HepG2 (cell line): ENCODE measurements around the gene ME2. TPM values are rescaled to one million over a fixed set of nuclear protein-coding genes. Genes with fewer than 3 reads are reported as not detected.

Source experiments
- AKNA ChIP-seq: sonication (generic); formaldehyde crosslinking; IDR thresholded peaks from 2 replicates; pipeline ENCODE4 v1.4.0; 2020; ENCODE audit warnings: missing genetic modification reagents, borderline replicate concordance
- CREB1 ChIP-seq, 2 experiments: fragments of 450-650 bp in 1 of 2; IDR thresholded peaks; 2 replicates each; pipeline ENCODE4 v1.6.1; 2016 to 2017; ENCODE audit warnings: control low read depth in 1 of 2, mild to moderate bottlenecking in 1 of 2, missing compliant biosample characterization in 1 of 2, missing genetic modification characterization in 1 of 2
- EHMT2 ChIP-seq: fragments of 200-600 bp; sonication (generic); IDR thresholded peaks from 2 replicates; pipeline ENCODE4 v1.7.0; 2017; ENCODE audit warnings: antibody characterized with exemption, low read depth, low read length, borderline replicate concordance
- FOXA1 ChIP-seq, 2 experiments: fragments of 450-650 bp in 1 of 2; sonication (generic) in 1 of 2; formaldehyde crosslinking in 1 of 2; IDR thresholded peaks; 2 replicates each; pipeline versions ENCODE4 v1.4.0 to v1.6.1; 2016 to 2020; ENCODE audit warnings: missing genetic modification reagents in 1 of 2
- GATAD2A ChIP-seq: IDR thresholded peaks from 2 replicates; pipeline ENCODE4 v1.6.1; 2016
- HHEX ChIP-seq: IDR thresholded peaks from 2 replicates; pipeline ENCODE4 v1.6.1; 2016; ENCODE audit warnings: control low read depth
- HMG20A ChIP-seq: IDR thresholded peaks from 2 replicates; pipeline ENCODE4 v1.6.1; 2016; ENCODE audit warnings: borderline replicate concordance
- HNF4G ChIP-seq, 2 experiments: sonication (generic) in 1 of 2; formaldehyde crosslinking in 1 of 2; IDR thresholded peaks; 2 replicates each; pipeline versions ENCODE4 v1.4.0 to v1.6.1; 2011 to 2020; ENCODE audit warnings: borderline replicate concordance in 2 of 2, low read depth in 2 of 2, mild to moderate bottlenecking in 2 of 2, low read length in 1 of 2, missing genetic modification reagents in 1 of 2, moderate library complexity in 1 of 2
- JUN ChIP-seq: sonication (generic); formaldehyde crosslinking; IDR thresholded peaks from 2 replicates; pipeline ENCODE4 v1.4.0; 2020; ENCODE audit warnings: mild to moderate bottlenecking, missing genetic modification reagents
- JUNB ChIP-seq: sonication (generic); formaldehyde crosslinking; IDR thresholded peaks from 2 replicates; pipeline ENCODE4 v1.8.0; 2022; ENCODE audit warnings: missing genetic modification reagents, mild to moderate bottlenecking, borderline replicate concordance
- MIER2 ChIP-seq: IDR thresholded peaks from 2 replicates; pipeline ENCODE4 v1.6.1; 2016; ENCODE audit warnings: missing biosample characterization, missing genetic modification reagents
- PHF21A ChIP-seq: sonication (generic); formaldehyde crosslinking; IDR thresholded peaks from 2 replicates; pipeline ENCODE4 v1.5.0; 2020; ENCODE audit warnings: mild to moderate bottlenecking, missing genetic modification reagents
- SMARCC2 ChIP-seq: fragments of 450-650 bp; IDR thresholded peaks from 2 replicates; pipeline ENCODE4 v1.6.1; 2017; ENCODE audit warnings: antibody characterized with exemption, mild to moderate bottlenecking
- SMC3 ChIP-seq: IDR thresholded peaks from 2 replicates; pipeline ENCODE4 v1.6.1; 2011; ENCODE audit warnings: low read length, improper control_type of control experiment
- SOX6 ChIP-seq, 2 experiments: fragments of 450-650 bp in 1 of 2; sonication (generic) in 1 of 2; formaldehyde crosslinking in 1 of 2; IDR thresholded peaks; 2 replicates each; pipeline versions ENCODE4 v1.4.0 to v1.6.1; 2017 to 2020; ENCODE audit warnings: antibody characterized with exemption in 1 of 2, mild to moderate bottlenecking in 1 of 2, missing genetic modification reagents in 1 of 2
- THAP11 ChIP-seq: IDR thresholded peaks from 2 replicates; pipeline ENCODE4 v1.6.1; 2016; ENCODE audit warnings: missing biosample characterization, missing genetic modification reagents
- ZNF749 ChIP-seq: sonication (generic); formaldehyde crosslinking; IDR thresholded peaks from 2 replicates; pipeline ENCODE4 v1.8.0; 2022; ENCODE audit warnings: mild to moderate bottlenecking, missing genetic modification reagents, moderate library complexity, borderline replicate concordance
- polyA plus RNA-seq, 8 experiments: library from polyadenylated mRNA; depleted of rRNA in 3 of 8; stranded (reverse) in 7 of 8; unstranded in 1 of 8; fragments of >200 nt; fragmentation: Illumina TruSeq in 4 of 8; extraction: Trizol in 4 of 8; gene quantifications; 2 replicates each; pipeline versions ENCODE4 v1.2.1 to v1.2.3, GENCODE V29; 2011 to 2016; ENCODE audit warnings: low read depth in 4 of 8, missing spikeins in 1 of 8, mixed read lengths in 1 of 8; ENCODE audit not compliant: insufficient read depth in 1 of 8
- total RNA-seq, 5 experiments: library from RNA; depleted of rRNA; stranded (reverse); fragments of >200 nt; fragmentation: Illumina TruSeq; extraction: Trizol; gene quantifications; 2 replicates each; pipeline ENCODE4 v1.2.3, GENCODE V29; 2016; ENCODE audit warnings: low read depth in 1 of 5
- TF ChIP-seq, protein P1 (sequence below): sonication (generic); formaldehyde crosslinking; IDR thresholded peaks from 2 replicates; pipeline ENCODE4 v1.9.0; 2022; ENCODE audit warnings: missing genetic modification reagents, mild to moderate bottlenecking, borderline replicate concordance
- TF ChIP-seq, protein P2 (sequence below): sonication (generic); formaldehyde crosslinking; IDR thresholded peaks from 2 replicates; pipeline ENCODE4 v1.4.0; 2020; ENCODE audit warnings: missing genetic modification reagents
- TF ChIP-seq, protein P3 (sequence below): sonication (generic); formaldehyde crosslinking; IDR thresholded peaks from 2 replicates; pipeline ENCODE4 v1.5.0; 2020; ENCODE audit warnings: missing genetic modification reagents

The ME2 gene
- total and polyA plus RNA-seq, 2 of the 13 experiments (the other 11 are each of a cell fraction or from before 2014, with no cell fraction given): 17.3 to 20.6 TPM

GRCh38 chr18:50973367-50974126 lies 94.6 kb downstream of the ME2 start (continued):
- TF ChIP-seq, protein P1, sequence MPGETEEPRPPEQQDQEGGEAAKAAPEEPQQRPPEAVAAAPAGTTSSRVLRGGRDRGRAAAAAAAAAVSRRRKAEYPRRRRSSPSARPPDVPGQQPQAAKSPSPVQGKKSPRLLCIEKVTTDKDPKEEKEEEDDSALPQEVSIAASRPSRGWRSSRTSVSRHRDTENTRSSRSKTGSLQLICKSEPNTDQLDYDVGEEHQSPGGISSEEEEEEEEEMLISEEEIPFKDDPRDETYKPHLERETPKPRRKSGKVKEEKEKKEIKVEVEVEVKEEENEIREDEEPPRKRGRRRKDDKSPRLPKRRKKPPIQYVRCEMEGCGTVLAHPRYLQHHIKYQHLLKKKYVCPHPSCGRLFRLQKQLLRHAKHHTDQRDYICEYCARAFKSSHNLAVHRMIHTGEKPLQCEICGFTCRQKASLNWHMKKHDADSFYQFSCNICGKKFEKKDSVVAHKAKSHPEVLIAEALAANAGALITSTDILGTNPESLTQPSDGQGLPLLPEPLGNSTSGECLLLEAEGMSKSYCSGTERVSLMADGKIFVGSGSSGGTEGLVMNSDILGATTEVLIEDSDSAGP: no peak
- TF ChIP-seq, protein P2, sequence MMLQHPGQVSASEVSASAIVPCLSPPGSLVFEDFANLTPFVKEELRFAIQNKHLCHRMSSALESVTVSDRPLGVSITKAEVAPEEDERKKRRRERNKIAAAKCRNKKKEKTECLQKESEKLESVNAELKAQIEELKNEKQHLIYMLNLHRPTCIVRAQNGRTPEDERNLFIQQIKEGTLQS: peak; percentile 56; the same call in 1 of the 2 replicates
- TF ChIP-seq HNF4G (IDR thresholded peaks at IDR 0.05; ENCODE audit: borderline replicate concordance, low read depth, low read length) (peak; percentile 71; the same call in 1 of the 2 replicates), HNF4G (CRISPR knock-in tag; IDR thresholded peaks at IDR 0.05; ENCODE audit: borderline replicate concordance, low read depth) (no peak), CREB1 (IDR thresholded peaks at IDR 0.05) (peak; percentile 62), CREB1 (CRISPR knock-in tag; IDR thresholded peaks at IDR 0.05) (peak; percentile 56), PHF21A (CRISPR knock-in tag) (no peak), SOX6 (IDR thresholded peaks at IDR 0.05) (no peak), SOX6 (CRISPR knock-in tag; IDR thresholded peaks at IDR 0.05) (peak; percentile 49; the same call in 1 of the 2 replicates), ZNF749 (CRISPR knock-in tag) (no peak), JUN (CRISPR knock-in tag) (0 out of 2 replicates have a peak, but pooled peaks have one; percentile 69), AKNA (CRISPR knock-in tag) (no peak), EHMT2 (0 out of 2 replicates have a peak, but pooled peaks have one; percentile 31), MIER2 (CRISPR knock-in tag) (no peak), SMC3 (0 out of 2 replicates have a peak, but pooled peaks have one; percentile 26), GATAD2A (CRISPR knock-in tag) (peak; percentile 79), FOXA1 (IDR thresholded peaks at IDR 0.05) (peak; percentile 84), FOXA1 (CRISPR knock-in tag; IDR thresholded peaks at IDR 0.05) (peak; percentile 47; the same call in 1 of the 2 replicates), SMARCC2 (0 out of 2 replicates have a peak, but pooled peaks have one; percentile 29), HMG20A (CRISPR knock-in tag) (peak; percentile 80), JUNB (CRISPR knock-in tag) (peak; percentile 75), THAP11 (peak; percentile 40; the same call in 1 of the 2 replicates), HHEX (CRISPR knock-in tag) (peak; percentile 80)
- TF ChIP-seq, protein P3, sequence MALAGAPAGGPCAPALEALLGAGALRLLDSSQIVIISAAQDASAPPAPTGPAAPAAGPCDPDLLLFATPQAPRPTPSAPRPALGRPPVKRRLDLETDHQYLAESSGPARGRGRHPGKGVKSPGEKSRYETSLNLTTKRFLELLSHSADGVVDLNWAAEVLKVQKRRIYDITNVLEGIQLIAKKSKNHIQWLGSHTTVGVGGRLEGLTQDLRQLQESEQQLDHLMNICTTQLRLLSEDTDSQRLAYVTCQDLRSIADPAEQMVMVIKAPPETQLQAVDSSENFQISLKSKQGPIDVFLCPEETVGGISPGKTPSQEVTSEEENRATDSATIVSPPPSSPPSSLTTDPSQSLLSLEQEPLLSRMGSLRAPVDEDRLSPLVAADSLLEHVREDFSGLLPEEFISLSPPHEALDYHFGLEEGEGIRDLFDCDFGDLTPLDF (CRISPR knock-in tag): no peak
